Stimulated activated CD4-positive, alpha-beta T cell treated with anti-CD3 and anti-CD28 coated beads, Interleukin-1b, Interleukin-23, amount 100 ng/mL, for 48 hours (primary cell): ENCODE measurements around the gene IGFL4.

ENCODE experiments used
- DNase-seq: peaks from one replicate; pipeline ENCODE4 v3.0.0-alpha.2; 2020

IGFL4 gene

DNA sequence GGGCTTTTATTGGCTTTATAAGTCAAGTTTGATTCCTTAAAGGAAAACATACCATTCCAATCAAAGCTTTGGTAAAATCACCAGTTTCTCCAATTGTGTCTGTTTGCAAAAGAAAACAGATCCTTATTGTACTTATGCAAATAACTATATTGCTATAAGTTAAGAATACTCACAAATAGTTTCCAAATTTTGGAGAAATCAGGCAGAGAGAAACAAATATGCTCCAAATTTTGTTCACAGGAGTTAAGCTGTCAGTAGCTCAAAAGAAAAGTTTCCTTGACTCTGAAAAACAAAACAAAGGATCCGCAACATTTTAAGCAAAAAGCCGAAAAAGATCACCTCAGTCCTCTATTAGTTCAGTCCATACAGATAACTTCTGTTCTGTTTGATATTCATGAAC is 19.2 kb upstream of the IGFL4 start:
- no peak for DNase-seq

DNA sequence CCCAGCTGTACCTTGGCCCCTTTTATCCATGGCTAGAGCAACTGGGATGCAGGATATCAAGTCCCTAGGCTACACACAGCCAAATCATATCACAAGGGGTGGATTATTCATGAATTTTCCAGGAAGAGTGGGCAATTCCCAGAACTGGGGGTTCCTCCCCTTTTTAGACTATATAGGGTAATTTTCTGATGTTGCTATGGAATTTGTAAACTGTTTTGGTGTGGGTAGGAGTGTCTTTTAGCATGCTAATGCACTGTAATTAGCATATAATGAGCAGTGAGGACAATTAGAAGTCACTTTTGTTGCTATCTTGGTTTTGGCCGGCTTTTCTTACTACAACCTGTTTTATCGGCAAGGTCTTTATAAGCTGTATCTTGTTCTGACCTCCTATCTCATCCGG is 18.0 kb upstream of the IGFL4 start:
- DNase-seq: no peak

DNA sequence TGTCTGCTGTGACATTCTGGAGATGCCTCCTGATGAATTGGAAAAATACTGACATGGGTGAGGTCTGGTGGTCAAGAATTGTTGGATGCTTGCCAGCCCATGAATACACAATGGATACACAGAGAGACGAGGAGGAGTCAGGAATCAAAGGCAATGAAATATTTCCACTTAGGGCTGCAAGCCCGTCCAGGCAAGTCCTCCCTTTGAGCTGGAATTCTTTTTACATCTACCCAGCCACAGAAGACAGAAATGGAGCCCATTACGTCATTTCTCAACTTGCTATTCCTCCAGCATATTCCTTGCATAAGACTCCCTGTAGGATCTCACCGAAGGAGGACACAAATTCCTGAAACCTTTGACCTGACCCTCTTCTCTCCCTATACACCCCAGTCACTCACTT is 15.7 kb upstream of the IGFL4 start:
- no peak for DNase-seq

DNA sequence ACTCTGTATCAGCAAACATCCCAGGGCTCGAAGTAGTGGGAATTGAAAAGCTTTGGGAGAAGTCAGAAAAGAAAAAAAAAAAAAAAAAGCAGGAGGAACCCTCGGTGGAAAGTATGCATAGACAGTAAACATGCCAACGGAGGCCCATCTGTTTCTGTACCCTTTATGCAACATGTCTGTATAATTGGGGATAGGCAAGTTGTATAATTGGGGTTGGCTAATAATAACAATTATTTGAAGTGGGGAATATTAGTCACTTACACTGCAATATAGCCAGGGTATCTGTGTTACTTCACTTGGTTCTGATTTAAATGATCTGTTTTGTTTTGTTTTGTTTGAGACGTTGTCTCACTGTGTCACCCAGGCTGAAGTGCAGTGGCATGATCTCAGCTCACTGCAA is 12.1 kb upstream of the IGFL4 start:
- DNase-seq: no peak

DNA sequence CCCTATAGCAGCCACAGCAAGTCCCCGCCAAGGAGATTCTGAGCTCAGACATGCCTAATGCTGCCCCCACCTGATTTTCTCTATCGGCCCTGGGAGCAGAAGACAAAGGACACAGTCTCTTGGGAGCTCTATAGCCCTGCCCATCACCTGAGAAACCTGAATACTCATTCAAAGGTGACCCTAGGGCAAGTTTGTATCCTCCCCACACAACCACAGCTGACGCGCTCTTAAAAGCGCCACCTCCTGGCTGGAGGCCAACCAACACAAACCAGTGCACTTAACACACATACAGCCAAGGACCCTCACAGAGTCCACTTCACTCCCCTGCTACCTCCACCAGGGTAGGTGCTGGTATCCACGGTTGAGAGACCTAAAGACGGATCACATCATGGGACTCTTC is 8.8 kb upstream of the IGFL4 start:
- DNase-seq: no peak

DNA sequence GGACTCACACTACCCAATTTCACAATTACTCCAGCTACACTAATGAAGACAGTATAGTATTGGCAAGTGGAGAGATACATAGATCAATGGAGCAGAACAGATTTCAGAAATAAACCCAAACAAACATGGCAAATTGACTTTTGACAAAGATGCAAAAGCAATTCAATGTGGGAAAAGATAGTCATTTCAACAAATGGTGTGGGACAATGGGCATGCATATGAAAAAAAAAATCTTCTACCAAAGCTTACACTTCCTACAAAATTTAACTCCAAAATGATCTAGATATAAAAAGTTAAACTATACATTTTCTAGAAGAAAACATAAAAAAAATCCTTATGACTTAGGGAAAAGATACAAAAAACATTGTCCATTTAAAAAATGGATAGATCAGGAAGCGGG is 2.7 kb upstream of the IGFL4 start:
- DNase-seq: no peak

DNA sequence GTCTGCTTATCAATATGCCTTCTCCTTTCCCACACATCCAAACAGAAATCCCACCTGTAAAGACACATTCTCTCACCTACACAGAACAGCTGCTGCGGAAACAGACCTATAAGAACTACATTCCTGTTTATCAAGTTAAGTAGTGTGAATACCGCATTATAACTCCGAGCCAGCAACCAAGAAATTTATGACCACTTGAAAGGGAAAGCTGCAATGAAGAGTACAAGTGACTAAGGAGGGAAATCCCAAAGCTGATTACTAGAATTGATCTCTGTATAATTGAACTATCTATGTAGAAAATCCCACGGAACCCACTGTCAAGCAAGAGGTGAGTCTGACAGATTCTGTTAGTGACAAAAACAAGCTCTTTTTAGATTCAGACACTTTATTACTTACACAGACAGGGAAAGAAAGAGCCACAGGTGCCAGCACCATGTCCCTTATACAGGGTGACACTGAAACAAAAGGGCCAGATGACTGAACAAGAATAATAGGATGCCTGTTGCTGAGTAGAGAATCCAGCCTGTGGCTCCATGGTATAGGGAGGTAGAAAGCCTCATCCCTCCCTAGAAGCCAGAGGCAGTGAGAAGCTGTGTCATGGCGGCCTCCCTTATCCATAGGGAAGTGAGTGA is 1.6 kb upstream of the IGFL4 start:
- DNase-seq: no peak

DNA sequence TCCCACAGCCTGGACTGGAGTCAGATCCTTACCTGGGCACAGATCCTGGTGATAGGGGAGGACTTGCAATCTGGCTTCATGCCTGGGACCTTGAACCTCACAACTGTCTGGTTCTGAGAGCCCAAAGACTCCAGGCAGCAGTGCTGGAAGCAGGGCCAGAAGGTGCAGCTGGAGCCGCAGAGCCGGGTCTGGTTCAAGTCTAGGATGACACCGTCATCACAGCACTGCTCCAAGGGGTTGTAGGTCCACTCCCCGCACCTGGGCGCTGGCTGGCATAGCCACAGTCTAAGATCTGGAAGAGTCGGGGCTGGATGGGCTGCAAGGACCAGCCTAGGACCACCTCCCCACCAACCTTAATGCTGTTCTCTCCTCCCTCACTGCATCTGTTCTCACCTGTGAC is 677 bp downstream of the IGFL4 start:
- no peak for DNase-seq

DNA sequence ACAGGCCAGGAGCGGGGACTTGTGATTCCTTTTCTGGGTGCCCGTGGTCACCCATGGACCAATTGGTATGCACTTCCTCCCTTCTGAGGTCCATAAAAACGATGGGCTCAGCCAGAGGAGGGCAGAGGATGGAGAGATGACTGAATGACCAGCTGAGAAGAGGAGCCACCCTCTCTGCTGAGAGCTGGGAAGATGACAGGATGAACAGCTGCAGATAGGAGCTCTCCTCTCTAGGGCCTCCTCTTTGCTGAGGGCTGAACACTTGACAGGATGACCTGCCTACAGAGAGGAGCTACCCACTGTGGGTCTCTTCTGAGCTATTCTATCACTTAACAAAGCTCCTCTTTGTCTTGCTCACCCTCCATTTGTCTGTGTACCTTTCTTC is 4.1 kb downstream of the IGFL4 start:
- DNase-seq: no peak

DNA sequence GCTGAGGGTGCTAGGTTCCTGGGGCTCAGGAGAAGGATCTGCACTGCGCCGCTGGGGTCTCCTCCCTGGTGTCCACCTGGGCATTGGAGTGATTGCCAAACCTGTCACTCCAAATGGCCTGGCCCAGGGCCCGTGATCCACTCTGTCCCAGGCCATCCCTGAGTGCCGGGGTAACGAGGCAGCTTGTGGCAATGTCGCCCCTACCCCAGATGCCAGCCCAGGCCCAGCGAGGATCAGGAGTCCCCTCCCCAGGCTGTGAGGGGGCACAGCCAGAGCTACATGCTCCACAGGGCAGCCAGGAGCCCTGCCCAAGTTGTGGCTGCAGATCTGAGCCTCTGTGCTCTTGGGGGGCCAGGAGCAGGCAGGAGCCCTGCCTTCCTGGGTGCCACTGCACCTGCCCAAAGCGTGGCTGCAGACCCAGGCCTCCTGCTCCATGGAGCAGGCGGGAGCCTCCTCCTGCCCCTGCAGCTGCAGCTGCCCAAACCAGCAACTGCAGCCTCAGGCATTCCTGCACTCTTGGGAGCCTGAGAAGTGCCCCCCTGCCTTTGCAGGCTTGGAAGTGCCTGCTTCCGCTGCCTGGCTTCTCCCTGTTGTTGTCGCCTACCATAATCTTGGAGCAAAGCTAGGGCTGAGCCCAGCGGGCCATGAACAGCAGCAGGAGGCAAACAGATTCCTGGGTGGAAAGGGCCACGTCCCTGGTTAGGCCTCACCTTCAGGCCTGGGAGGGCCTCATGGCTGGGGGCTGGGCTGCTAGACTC is 4.6 kb downstream of the IGFL4 start:
- no peak for DNase-seq

DNA sequence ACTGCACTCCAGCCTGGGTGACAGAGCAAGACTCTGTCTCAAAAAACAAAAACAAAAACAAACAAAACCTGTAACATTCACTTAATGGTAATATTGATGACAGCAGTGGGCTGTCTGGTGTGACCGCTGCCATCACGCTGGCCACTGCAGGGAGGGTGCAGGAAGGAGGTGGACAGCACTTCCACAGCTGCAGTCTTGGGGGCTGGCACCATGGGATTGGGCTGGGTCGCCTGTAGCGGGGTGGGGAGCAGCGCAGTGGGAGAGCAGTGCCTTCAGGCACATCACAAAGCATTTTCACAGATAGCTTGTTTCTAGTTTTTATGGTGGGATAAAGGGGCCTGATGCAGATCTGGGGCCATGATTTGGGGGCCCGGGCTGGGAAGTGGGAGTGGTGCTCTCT is 5.3 kb downstream of the IGFL4 start:
- no peak for DNase-seq

DNA sequence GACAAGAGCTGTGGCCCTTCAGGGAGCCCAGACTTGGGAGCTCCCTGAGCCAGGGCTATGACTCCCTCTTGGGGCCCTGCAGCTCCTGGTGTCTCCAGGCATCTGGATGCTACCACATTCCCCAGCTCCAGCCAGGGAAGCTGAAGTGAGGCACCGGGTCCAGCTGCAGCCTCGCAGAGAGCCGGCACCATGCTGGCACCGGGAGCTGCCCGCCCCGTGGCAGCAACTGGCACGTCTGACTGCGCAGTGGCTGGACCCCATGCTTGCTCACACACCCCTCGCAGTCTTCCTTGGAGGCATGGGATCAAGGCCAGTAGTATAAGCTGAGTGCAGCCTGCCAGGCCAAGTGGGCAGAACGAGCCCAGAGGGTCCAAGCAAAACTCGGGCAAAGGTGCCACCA is 7.4 kb downstream of the IGFL4 start:
- no peak for DNase-seq

DNA sequence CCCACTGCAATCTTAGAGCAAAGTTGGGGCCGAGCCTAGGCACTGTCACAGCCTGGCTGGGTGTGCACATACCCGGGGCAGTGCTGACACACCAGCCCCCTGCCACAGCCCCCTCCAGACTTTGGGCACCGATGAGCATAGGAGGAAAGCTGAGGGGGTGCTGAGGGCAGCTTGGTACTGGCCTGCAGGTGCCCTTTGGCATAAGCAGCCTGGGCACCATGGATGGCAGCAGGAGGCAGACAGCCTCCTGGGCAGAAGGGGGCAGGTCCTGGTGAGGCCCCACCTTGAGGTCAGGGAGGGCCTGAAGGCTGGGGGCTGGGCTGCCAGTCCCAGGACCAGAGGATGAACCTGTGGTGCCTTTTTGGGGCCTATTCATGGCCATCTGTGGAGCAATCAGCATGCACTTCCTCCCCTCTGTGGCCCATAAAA is 8.2 kb downstream of the IGFL4 start:
- DNase-seq: no peak

DNA sequence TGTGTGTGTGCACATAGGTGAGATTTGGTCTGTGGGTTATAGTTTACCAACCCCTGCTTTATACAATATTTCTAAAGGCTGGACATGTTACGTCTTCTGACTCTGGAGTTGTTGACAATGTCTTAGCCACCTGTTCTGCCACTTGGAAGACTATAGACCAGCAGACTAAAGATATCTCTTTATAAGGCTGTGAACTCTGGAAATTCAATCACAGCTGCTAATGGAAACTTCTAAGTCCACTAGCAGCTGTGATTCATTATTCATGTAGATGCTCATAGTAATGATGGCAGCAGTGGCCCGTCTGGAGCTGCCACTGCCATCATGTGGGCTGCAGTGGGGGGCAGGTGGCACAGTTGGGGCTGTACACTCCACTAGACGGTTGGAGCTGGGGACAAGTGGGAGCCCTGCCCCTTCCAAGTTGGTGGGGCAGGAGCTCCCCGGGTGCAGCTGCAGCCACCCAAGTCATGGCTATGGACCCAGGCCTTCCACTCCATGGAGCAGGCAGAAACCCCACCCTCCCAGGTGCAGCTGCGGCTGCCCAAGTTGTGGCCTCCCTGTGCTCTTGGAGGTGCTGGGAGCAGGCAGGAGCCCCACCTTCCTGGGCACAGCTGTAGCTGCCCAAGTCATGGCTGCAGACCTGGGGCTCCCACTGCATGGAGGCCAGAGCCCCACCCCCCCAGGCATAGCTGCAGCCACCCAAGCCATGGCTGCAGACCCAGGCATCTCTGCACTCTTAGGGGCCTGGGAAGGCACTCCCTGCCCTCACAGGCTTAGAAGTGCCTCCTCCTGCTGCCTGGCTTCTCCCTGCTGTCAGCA is 8.8 kb downstream of the IGFL4 start:
- DNase-seq: no peak

DNA sequence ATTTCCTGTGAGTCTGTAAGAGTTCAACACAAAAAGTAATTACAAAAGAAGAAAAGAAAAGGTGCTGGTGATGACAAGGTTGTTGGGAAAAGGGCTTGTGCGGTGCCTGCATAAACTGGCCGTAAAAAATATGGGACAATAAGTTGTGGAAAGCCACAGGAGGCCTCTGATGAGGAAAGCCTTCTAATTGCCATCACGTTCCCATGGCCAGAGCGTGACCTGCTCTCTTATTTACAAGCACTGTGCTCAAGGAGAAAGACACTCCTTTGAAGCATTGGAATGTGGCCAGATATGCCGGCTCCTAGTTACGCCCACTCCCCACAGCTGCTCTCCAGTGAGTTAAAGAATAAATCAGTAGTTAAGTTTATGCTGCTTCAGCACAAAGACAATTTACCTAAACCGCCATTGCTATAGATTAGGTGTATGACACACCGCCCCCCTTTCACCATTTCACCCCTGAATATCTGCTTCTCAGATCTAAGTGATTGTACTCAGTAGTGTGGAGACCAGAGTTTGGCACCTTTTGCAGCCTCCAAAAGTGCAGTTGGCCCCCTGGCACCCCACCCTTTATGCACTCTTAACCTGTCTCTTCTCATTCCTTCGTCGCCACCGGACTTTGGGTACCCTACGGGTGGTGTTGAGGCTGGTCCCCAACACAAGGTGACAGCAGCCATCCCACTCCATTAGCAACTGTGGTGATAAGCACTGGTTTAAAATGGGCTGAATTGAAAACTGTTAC is 9.8 kb downstream of the IGFL4 start:
- no peak for DNase-seq

DNA sequence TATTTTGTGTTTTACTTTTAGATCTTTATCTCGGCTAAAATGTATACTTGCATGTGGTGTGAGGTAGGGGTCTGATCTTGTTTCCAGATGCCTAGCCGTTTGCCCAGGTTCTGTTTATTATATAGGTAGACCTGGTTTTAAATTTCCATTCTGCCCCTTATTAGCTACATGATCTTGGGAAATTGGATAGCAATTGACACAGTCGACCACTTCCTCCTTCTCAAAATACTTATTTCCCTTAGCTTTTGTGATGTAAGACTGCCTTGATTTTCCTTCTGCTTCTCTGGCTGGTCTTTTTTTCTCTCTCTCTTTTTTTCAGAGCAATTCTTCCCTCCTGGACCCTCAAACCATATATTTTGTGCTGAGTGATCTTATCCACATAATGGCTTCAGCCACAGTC is 15.0 kb downstream of the IGFL4 start:
- no peak for DNase-seq

DNA sequence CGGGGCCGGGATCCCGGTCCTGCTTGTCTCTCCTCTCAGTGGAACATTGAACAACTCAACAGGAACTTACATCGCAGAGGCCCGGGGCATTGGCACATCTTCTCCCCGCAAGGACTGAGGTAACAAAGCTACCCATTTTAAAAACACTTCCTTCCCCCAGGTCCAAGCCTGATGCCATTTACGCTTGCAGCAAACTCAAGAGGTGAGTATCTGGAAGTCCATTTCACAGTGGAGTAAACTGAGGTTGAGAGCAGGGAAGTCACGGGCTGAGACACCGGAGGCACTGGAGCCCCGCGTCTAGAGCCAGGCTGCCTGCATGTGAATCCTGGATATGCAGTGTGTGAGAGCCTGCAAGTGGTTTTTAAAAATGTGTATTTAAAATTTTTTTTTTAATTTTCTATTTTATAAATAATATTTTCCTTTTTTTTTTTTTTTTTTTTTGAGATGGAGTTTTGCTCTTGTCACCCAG is 17.5 kb downstream of the IGFL4 start:
- no peak for DNase-seq

DNA sequence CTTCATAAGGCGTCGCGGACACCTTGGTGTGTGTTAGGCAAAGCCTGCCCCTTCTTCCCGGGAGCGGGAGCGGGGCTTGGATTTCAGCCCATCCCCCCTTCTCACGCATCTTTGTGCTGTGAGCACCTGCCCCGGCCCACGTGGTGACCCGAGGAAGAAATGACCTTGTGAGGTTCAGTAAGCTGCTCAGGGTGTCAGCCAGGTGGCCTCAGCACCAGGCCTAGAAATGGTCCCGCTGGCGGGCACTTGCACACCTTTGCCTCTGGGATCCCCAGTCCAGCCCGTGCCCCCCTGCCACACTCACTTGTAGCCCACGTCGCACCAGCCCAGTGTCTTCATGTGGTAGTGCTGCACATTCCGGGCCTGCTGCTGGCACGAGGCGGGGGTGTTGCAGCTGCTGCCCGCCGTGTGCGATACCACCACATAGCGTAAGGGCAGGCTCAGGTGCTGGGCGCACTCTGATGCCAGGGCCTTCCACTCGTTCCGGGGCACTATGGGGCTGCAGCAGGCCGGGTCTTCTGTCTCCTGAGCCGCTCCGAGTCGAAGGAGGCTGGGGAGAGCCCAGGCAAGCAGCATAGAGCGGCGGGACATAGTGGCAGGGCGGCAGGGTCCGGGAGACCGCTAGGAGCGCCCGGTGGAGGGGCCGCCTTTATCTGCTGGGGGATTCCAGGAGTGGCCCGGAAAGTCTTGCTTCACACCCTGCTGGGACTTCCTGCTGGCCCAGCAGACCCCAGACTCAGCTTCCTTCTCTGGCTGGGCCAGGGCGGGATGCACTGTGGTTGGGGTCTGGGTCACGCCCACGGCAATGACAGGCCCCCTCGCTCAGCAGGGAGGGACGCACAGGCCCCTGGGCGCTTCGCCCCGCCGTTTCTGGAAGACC is 18.1 kb downstream of the IGFL4 start, which contains the start of gene PGLYRP1:
Gene PGLYRP1, minus strand, starts transcription at position 623 of the 880 bp plus-strand sequence. Its CDS starts 32 bp downstream, at position 591.
- no peak for DNase-seq

DNA sequence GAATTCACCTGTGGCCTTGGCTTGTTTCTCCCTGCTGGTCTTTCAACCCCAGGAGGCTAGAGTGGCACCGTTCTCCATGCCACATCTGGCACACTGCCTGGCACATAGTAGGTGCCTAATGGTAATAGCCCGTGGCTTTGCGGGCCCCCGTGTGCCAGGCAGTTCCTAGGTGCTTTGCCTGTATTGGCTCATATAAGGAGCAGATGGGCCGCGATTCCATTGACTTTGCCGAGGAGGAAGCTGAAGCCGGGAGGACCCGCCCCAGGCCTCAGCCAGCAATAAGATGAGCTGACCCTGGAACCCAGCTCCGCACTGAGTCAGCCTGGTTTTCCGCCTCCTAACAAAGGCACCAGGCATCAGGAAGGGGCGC is 18.8 kb downstream of the IGFL4 start:
- no peak for DNase-seq

DNA sequence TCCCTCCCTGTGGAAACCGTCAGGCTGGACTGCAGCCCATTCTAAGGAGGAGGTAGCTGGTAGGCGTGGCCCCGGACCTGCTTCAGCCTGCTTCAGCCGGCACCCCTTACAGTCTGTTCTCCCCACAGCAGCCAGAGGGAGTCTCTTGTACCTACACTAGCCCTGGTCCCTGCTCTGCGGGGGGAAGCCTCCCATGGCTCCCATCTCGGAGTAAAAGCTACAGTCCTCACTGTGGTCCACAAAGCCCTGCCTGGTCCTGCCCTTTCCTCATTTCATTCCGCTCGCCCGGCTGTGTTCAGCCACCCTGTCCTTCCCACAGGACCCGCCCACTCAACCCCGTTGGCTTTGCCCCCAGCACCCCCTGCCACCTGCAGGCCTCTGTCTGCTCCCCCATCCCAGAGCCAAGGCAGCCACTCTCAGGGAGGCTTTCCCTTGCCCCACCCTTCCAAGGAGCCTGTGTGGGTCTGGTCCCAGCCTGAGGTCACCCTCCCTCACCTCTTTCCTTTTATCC is 19.2 kb downstream of the IGFL4 start:
- no peak for DNase-seq

DNA sequence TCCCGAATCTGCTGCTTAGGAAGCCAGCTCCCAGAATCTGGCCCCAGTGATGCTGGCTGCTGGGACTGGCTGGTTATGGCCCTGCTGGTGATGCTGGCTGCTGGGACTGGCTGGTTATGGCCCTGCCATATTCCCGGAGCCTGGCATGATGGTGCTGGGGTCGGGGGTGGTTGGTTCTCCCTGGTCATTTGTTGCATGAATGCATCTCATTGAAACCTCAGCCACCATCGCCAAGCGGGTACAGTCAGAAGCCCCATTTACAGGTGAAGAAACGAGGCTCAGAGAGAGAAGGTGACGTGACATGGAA is 20.0 kb downstream of the IGFL4 start:
- no peak for DNase-seq

DNA sequence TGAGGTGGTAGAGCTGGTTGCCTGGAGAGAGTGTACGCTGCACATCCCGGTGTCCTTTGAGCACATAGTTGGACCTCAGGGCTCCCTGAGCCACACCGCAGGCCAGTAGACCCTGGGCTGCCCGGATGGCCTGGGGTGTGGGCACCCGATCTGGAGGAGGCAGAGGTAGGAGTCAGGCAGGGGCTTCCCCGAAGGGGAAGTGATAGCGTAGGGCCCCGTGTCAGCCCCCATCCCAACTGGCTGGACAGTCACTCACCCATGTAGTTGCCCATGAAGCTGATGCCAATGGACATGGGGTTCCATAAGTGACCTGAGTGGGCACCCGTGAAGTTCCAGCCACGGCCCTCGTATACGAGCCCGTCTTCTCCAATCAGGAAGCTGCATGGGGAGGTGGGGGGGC is 21.5 kb downstream of the IGFL4 start:
- DNase-seq: no peak
